Measurements from ENCODE around the gene MFSD12.
"Not testable (repeated sequence)": the region's sequence is repeated elsewhere in the genome, so short reads cannot be mapped to it uniquely, and the experiment has no call there.

The MFSD12 gene

DNA sequence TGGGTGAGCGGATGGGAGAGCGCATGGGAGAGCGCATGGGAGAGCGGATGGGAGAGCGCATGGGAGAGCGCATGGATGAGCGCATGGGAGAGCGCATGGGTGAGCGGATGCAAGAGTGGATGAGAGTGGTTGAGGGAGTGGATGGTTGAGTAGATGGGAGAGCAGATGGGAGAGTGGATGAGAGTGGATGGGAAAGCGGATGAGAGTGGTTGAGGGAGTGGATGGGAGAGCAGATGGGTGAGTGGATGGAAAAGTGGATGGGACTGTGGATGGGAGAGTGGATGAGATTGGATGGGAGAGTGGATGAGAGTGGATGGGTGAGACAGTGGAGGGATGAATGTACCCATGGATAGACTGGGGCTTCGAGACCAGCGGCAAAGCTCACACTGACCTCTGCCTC is 27.0 kb downstream of the MFSD12 start:
- Histone ChIP-seq H3K36me3 (ENCODE audit: control insufficient read depth, insufficient read depth, low read length) (peaks cover 14% of the 10 kb centered on the region), H3K9me3 (ENCODE audit: control insufficient read depth, low read length) (no peaks in the 10 kb centered on the region), H3K27me3 (ENCODE audit: control insufficient read depth, insufficient read depth, low read length) (no peaks in the 10 kb centered on the region), H3K4me3 (ENCODE audit: low read length) (no peak overlapping the region), H3K9ac (ENCODE audit: low read length) (no peak overlapping the region), H3K4me1 (ENCODE audit: control insufficient read depth, insufficient read depth, low read length) (no peaks in the 10 kb centered on the region)

DNA sequence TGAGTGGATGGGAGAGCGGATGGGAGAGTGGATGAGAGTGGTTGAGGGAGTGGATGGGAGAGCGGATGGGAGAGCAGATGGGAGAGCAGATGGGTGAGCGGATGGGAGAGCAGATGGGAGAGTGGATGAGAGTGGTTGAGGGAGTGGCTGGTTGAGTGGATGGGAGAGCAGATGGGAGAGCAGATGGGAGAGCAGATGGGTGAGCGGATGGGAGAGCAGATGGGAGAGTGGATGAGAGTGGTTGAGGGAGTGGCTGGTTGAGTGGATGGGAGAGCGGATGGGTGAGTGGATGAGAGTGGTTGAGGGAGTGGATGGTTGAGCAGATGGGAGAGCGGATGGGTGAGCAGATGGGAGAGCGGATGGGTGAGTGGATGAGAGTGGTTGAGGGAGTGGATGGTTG is 28.1 kb downstream of the MFSD12 start:
- H3K36me3 ChIP-seq (ENCODE audit: control insufficient read depth, insufficient read depth, low read length); H3K4me1 ChIP-seq (ENCODE audit: control insufficient read depth, insufficient read depth, low read length); H3K9ac ChIP-seq (ENCODE audit: low read length); H3K9me3 ChIP-seq (ENCODE audit: control insufficient read depth, low read length); H3K27me3 ChIP-seq (ENCODE audit: control insufficient read depth, insufficient read depth, low read length); H3K4me3 ChIP-seq (ENCODE audit: low read length): not testable (repeated sequence)

DNA sequence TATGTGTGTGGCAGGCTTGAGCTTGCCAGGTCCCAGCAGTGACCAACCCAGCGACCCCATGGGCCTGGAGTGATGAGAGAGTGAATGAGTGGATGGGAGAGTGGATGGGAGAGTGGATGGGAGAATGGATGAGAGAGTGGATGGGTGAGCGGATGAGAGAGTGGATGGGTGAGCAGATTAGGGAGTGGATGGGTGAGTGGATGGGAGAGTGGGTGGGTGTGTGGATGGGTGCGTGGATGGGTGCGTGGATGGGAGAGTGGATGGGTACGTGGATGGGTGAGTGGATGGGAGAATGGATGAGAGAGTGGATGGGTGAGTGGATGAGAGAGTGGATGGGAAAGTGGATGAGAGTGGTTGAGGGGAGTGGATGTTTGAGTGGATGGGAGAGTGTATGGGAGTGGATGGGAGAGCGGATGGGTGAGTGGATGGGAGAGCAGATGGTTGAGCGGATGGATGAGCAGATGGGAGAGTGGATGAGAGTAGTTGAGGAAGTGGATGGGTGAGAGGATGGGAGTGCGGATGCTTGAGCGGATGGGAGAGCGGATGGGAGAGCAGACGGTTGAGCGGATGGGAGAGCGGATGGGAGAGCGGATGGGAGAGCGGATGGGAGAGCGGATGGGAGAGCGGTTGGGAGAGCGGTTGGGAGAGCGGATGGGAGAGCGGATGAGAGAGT is 28.7 kb downstream of the MFSD12 start:
- Histone ChIP-seq H3K27me3 (ENCODE audit: control insufficient read depth, insufficient read depth, low read length) (no peaks in the 10 kb centered on the region), H3K4me1 (ENCODE audit: control insufficient read depth, insufficient read depth, low read length) (no peaks in the 10 kb centered on the region), H3K36me3 (ENCODE audit: control insufficient read depth, insufficient read depth, low read length) (peaks cover 10% of the 10 kb centered on the region), H3K9ac (ENCODE audit: low read length) (no peak overlapping the region), H3K4me3 (ENCODE audit: low read length) (no peak overlapping the region), H3K9me3 (ENCODE audit: control insufficient read depth, low read length) (no peaks in the 10 kb centered on the region)

DNA sequence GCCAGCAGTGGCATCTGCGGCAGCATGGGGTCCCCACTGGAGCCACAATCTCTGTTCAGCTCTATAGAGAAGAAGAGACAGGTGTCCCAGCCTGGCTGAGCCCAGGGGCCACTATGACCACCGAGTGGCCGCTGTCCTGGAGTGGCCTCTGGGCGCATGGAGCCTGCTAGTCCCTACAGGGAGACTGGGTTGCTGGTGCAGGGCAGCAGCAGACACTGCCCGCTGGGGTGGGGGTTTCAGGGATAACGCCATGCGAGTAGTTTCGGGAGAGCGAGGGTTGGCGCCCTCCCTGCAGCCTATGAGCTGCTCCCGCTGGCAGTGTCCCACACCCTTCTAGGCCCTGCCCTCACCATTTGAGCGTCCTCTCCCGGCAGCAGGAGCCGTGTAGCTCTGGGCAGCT is 29.3 kb downstream of the MFSD12 start:
- no peak overlapping the region for H3K9ac ChIP-seq (ENCODE audit: low read length)
- H3K36me3 ChIP-seq (ENCODE audit: control insufficient read depth, insufficient read depth, low read length): peaks cover 10% of the 10 kb centered on the region

DNA sequence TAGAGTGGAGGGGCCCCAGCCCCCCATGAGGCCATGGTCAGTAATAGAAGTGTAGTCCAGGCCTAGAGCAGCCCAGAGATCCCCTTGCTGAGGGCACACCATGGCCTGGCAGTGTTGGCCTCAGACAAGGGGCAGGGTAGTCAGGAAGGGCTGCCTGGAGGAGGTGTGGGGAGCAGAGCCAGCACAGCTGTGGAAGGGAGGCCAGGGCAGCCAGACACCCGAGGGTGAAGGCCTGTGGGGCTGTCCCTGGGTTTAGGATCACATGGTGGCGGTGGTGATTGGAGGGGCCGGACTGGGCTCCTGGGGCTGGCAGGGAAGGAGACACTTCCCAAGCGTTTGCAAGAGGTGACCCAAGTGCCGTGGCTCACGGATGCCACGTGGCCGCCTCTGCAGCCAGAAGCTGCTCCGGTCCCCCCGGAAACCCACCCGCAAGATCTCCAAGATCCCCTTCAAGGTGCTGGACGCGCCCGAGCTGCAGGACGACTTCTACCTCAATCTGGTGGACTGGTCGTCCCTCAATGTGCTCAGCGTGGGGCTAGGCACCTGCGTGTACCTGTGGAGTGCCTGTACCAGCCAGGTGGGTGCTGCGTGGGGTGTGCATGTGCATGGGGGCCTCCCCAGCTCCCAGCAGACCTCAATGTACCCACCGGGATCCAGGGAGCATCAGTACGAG is 30.0 kb downstream of the MFSD12 start:
- Histone ChIP-seq H3K9me3 (ENCODE audit: control insufficient read depth, low read length) (no peaks in the 10 kb centered on the region), H3K4me1 (ENCODE audit: control insufficient read depth, insufficient read depth, low read length) (no peaks in the 10 kb centered on the region), H3K9ac (ENCODE audit: low read length) (no peak overlapping the region), H3K4me3 (ENCODE audit: low read length) (no peak overlapping the region), H3K27me3 (ENCODE audit: control insufficient read depth, insufficient read depth, low read length) (no peaks in the 10 kb centered on the region), H3K36me3 (ENCODE audit: control insufficient read depth, insufficient read depth, low read length) (peaks cover 10% of the 10 kb centered on the region)

More for the DNA sequence above, 29.3 kb downstream of the MFSD12 start:
- Histone ChIP-seq H3K4me1 (ENCODE audit: control insufficient read depth, insufficient read depth, low read length) (no peaks in the 10 kb centered on the region), H3K4me3 (ENCODE audit: low read length) (no peak overlapping the region), H3K27me3 (ENCODE audit: control insufficient read depth, insufficient read depth, low read length) (no peaks in the 10 kb centered on the region), H3K9me3 (ENCODE audit: control insufficient read depth, low read length) (no peaks in the 10 kb centered on the region)

DNA sequence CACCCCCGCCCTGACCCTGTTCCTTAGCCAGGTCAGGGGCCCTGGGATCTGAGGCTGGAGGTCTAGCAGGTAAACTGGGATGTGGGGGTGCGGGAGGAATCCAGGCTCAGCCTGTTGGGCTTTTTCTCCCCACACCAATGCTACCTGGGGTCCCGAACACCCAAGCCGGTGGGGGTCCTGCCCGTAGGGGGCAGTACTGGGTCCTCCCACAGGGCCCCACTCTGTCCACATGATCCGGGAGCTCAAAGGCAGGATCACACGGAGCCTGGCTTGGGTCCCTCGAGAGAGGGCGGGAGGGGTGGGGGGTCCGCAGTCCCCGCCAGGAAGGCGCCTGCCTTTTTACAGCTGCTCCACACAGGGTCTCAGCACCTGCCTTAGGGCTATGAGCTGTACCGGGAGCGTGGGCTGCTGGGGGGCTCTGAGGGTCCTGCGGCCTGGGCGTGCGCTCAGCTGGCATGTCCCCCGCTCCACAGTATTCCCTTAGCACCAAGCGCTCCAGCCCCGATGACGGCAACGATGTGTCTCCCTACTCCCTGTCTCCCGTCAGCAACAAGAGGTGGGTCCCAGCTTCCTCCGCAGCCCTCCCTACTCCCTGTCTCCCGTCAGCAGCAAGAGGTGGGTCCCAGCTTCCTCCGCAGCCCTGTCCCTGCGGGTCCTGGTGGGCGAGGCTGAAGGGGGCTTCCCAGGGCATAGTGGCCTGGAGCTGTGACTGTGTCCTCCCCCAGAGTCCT is 30.7 kb downstream of the MFSD12 start:
- H3K9ac ChIP-seq (ENCODE audit: low read length): no peak overlapping the region
- H3K4me3 ChIP-seq (ENCODE audit: low read length): no peak overlapping the region
- no peaks in the 10 kb centered on the region for H3K27me3 ChIP-seq (ENCODE audit: control insufficient read depth, insufficient read depth, low read length)
- no peaks in the 10 kb centered on the region for H3K9me3 ChIP-seq (ENCODE audit: control insufficient read depth, low read length)
- peaks cover 10% of the 10 kb centered on the region for H3K36me3 ChIP-seq (ENCODE audit: control insufficient read depth, insufficient read depth, low read length)
- no peaks in the 10 kb centered on the region for H3K4me1 ChIP-seq (ENCODE audit: control insufficient read depth, insufficient read depth, low read length)

DNA sequence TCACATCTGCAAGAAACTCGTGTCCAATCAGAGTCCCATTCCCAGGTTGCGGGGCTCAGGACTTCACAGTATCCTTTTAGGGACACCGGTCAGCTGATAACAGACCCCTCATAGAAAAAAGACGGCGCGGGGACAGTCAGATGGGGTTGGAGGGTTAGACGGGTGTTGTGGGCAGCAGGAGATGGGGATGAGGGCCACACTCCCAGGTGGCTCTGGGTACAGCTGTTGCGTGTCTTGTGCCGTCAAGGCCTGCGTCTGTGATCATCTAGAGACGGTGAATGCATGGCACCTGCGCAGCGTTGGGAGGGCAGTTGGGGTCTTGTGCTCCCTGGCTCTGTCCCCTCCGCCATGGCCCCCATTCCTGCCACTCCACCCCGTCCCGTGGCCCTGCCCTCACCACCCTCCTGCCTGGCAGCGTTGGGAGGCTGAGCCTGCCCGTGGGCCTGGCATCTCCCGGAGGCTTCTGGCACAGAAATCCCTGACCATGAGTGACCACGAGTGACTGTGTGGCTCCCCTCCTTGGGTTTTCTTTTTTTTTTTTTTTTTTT is 32.4 kb downstream of the MFSD12 start:
- H3K4me1 ChIP-seq (ENCODE audit: control insufficient read depth, insufficient read depth, low read length): peaks cover 9% of the 10 kb centered on the region
- no peaks in the 10 kb centered on the region for H3K9me3 ChIP-seq (ENCODE audit: control insufficient read depth, low read length)
- H3K27me3 ChIP-seq (ENCODE audit: control insufficient read depth, insufficient read depth, low read length): no peaks in the 10 kb centered on the region
- H3K36me3 ChIP-seq (ENCODE audit: control insufficient read depth, insufficient read depth, low read length): peaks cover 10% of the 10 kb centered on the region
- no peak overlapping the region for H3K4me3 ChIP-seq (ENCODE audit: low read length)
- H3K9ac ChIP-seq (ENCODE audit: low read length): no peak overlapping the region

DNA sequence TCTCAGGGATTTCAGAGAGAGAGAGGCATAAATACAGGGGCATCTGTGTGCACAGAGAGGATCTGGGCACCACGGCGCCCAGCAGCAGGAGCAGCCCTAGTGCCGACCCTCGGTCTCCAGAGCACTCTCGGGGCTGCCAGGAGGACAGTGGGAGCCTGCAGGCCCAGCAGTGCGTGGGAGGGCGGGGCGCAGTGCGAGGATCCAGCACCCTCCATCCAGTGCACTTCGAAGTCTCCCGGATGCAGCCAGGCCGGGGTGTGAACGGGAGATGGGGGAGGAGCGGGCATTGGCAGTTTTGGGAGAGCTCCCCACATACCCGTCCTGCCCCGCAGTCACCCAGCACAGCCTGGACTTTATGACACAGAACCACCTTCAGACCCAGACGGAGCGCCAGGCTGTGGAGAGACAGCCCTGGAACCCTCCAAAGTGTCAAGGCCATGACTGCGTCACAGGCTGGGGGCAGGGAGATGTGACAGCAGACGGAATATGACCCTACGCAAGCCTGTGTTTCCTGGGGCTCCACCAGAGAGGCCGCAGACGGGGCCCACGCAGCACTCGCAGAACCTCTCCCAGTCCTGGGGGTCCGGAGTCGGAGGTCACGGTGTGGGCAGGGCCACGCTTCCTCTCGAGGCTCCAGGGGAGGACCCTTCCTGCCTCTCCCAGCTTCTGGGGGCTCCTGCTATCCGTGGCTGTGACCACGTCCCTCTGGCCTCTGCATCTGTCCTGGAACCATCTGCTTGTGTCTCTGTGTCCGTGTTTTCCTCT is 33.1 kb downstream of the MFSD12 start:
- H3K27me3 ChIP-seq (ENCODE audit: control insufficient read depth, insufficient read depth, low read length): no peaks in the 10 kb centered on the region
- H3K9me3 ChIP-seq (ENCODE audit: control insufficient read depth, low read length): no peaks in the 10 kb centered on the region
- peaks cover 9% of the 10 kb centered on the region for H3K4me1 ChIP-seq (ENCODE audit: control insufficient read depth, insufficient read depth, low read length)
- H3K36me3 ChIP-seq (ENCODE audit: control insufficient read depth, insufficient read depth, low read length): peaks cover 10% of the 10 kb centered on the region
- H3K4me3 ChIP-seq (ENCODE audit: low read length): no peak overlapping the region
- no peak overlapping the region for H3K9ac ChIP-seq (ENCODE audit: low read length)

DNA sequence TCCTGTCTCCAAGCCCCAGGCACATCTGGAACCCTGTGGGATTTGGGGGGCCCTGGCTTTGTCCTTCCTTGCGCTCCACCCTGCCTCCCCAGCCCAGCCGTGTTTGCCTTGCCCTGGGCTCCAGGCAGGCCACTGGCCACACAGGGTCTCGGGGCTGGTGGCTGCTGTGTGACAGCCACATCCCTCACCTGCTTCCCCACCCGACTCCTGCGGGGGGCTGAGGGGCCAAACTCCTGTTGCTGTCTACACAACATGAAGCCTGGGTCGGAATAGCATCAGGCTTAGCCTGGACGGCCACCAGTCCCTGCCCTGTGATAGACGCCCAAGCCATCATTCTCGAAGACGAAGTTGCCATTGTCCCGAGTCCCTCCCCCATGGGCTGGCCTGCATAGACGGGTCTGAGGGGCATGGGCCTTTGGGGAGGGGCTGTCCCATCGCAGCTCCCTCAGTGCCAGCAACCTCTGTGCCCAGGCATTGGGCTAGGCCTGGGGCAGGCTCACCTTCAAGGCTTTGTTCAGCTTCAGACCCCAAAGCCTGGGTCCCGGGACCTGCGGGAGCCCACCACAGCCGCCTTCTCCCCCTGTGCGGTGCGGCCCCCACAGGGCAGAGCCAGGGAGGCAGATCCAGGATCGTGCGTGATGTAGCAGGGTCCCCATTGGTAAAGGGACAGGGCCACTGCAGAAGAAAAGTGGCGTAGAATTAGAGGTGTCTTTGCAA is 33.9 kb downstream of the MFSD12 start:
- Histone ChIP-seq H3K4me3 (ENCODE audit: low read length) (no peak overlapping the region), H3K36me3 (ENCODE audit: control insufficient read depth, insufficient read depth, low read length) (peaks cover 10% of the 10 kb centered on the region), H3K9ac (ENCODE audit: low read length) (no peak overlapping the region)

DNA sequence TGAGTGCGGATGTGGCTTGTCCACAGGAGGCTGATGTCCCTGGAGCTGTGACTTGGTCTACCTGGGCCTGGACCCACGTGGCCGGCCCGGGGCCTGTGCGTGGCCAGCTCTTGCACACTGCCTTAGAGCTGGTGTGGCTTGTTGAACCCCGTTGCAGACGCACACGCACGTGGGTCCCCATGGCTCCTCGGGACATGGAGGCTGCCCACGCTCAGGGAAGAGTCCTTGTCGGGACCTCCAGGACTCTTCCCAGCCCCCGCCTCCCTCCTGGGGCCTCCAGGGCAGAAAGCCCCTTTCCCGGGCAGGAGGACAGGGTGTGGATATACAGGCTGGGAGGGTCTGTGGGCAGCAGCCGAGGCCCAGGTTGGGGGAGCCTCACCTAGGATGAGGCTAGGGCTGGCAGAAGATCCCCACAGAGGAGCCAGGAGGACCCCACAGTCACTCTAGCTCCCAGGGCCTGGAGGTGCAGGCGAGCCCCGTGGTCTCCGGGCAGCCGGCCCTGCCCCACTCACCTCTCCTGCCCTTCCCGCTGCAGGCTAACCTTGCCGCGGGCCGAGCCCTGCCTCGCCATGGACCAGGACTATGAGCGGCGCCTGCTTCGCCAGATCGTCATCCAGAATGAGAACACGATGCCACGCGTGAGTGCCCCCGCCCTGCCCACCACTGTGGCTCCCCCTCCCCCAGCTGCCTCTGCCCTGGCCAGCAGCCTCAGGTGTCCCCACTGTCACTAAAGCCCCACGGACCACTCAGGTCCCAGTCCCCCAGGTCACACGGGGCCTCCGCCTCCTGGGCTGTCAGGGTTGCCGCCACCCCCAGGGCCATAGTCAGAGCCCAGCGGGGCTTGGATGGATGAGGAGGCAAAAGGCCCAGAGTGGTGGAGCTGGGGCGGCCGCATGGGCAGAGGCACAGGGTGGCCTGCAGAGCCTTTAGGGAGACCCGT is 34.7 kb downstream of the MFSD12 start:
- H3K4me3 ChIP-seq (ENCODE audit: low read length): no peak overlapping the region
- H3K9ac ChIP-seq (ENCODE audit: low read length): no peak overlapping the region
- peaks cover 10% of the 10 kb centered on the region for H3K36me3 ChIP-seq (ENCODE audit: control insufficient read depth, insufficient read depth, low read length)
- peaks cover 9% of the 10 kb centered on the region for H3K4me1 ChIP-seq (ENCODE audit: control insufficient read depth, insufficient read depth, low read length)
- H3K27me3 ChIP-seq (ENCODE audit: control insufficient read depth, insufficient read depth, low read length): no peaks in the 10 kb centered on the region
- H3K9me3 ChIP-seq (ENCODE audit: control insufficient read depth, low read length): no peaks in the 10 kb centered on the region

More for the DNA sequence above, 33.9 kb downstream of the MFSD12 start:
- Histone ChIP-seq H3K9me3 (ENCODE audit: control insufficient read depth, low read length) (no peaks in the 10 kb centered on the region), H3K4me1 (ENCODE audit: control insufficient read depth, insufficient read depth, low read length) (peaks cover 9% of the 10 kb centered on the region), H3K27me3 (ENCODE audit: control insufficient read depth, insufficient read depth, low read length) (no peaks in the 10 kb centered on the region)

Measured in mucosa of stomach (tissue), 1 donor.